ENCODE results near the gene PASK. TPM values are rescaled to one million over a fixed set of nuclear protein-coding genes. Genes with fewer than 3 reads are reported as not detected.

Gene PASK
- total RNA-seq, 2 experiments from 2014 or later: 26.8 to 84.3 TPM

GRCh38 chr2:241070811-241071676, 78.2 kb downstream of the PASK start:
- H3K9me3 ChIP-seq (ENCODE audit: low read length): no peaks in the 10 kb centered on the region
- intact Hi-C loops (cut with micrococcal nuclease; ENCODE audit: unreplicated experiment): no loop called here
- no peaks in the 10 kb centered on the region; the same call in 1 of the 2 replicates for H4K20me1 ChIP-seq (ENCODE audit: insufficient read depth, low read length)
- H2AFZ ChIP-seq (ENCODE audit: low read length): no peak overlapping the region
- no peak overlapping the region for H3K4me3 ChIP-seq (ENCODE audit: low read depth, low read length, poor library complexity, severe bottlenecking)
- no peak overlapping the region for H3K27ac ChIP-seq (ENCODE audit: low read depth, low read length, poor library complexity, severe bottlenecking)
- no peaks in the 10 kb centered on the region for H3K4me1 ChIP-seq (ENCODE audit: insufficient read depth, low read length, poor library complexity, severe bottlenecking)
- no peak for DNase-seq (ENCODE audit: low spot score)
- BruUV-seq (replicated peaks): no TSS peak
- no peak overlapping the region for H3K4me2 ChIP-seq (ENCODE audit: low read length)
- POLR2A ChIA-PET: no interaction called here
- no peaks in the 10 kb centered on the region for H3K9me2 ChIP-seq (ENCODE audit: insufficient read depth, low read length)
- H3K36me3 ChIP-seq (ENCODE audit: insufficient read depth, low read length): no peaks in the 10 kb centered on the region
- no peak for TF ChIP-seq EZH2phosphoT487 (IDR thresholded peaks at IDR 0.05; ENCODE audit: borderline replicate concordance, low read depth, low read length)
- TF ChIP-seq CTCF (conservative IDR thresholded peaks at IDR 0.05; ENCODE audit: low read length): no peak
- no peaks in the 10 kb centered on the region for H3K79me2 ChIP-seq (ENCODE audit: insufficient read depth, low read depth, low read length)
- CTCF ChIA-PET (ENCODE audit: unreplicated experiment): no interaction called here

DNA sequence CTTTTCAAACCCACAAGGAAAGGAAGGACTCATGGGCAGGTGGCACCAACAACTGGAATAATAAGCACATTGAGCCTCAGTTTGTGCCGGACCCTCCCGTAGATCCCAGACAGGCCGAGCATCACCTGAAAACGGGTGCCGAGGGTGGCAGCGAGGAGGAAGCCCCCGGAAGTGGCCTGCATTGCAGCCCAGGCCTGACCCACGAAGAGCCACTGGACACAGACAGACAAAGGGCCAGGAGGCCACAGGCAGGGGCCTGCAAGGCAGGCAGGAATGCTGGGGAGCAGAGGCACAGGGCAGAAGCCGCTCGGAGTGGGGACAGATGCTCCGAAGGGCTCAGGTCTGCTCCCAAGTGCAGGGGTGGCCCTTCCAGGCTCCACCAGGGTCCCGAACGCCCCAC, 78.9 kb downstream of the PASK start:
- Histone ChIP-seq H3K27ac (ENCODE audit: low read depth, low read length, poor library complexity, severe bottlenecking) (no peak overlapping the region), H3K9me2 (ENCODE audit: insufficient read depth, low read length) (no peaks in the 10 kb centered on the region), H4K20me1 (ENCODE audit: insufficient read depth, low read length) (no peaks in the 10 kb centered on the region; the same call in 1 of the 2 replicates), H3K36me3 (ENCODE audit: insufficient read depth, low read length) (no peaks in the 10 kb centered on the region), H3K4me1 (ENCODE audit: insufficient read depth, low read length, poor library complexity, severe bottlenecking) (no peaks in the 10 kb centered on the region), H3K79me2 (ENCODE audit: insufficient read depth, low read depth, low read length) (no peaks in the 10 kb centered on the region), H3K4me3 (ENCODE audit: low read depth, low read length, poor library complexity, severe bottlenecking) (no peak overlapping the region), H2AFZ (ENCODE audit: low read length) (no peak overlapping the region), H3K9me3 (ENCODE audit: low read length) (no peaks in the 10 kb centered on the region), H3K4me2 (ENCODE audit: low read length) (no peak overlapping the region)
- BruUV-seq (replicated peaks): no TSS peak
- no peak for TF ChIP-seq CTCF (conservative IDR thresholded peaks at IDR 0.05; ENCODE audit: low read length)
- TF ChIP-seq EZH2phosphoT487 (IDR thresholded peaks at IDR 0.05; ENCODE audit: borderline replicate concordance, low read depth, low read length): no peak
- ChIA-PET POLR2A (no interaction called here), CTCF (ENCODE audit: unreplicated experiment) (no interaction called here)
- intact Hi-C loops (cut with micrococcal nuclease; ENCODE audit: unreplicated experiment): no loop called here
- DNase-seq (ENCODE audit: low spot score): no peak

- no peak for TF ChIP-seq CTCF (conservative IDR thresholded peaks at IDR 0.05; ENCODE audit: low read length)
- no peak for TF ChIP-seq EZH2phosphoT487 (IDR thresholded peaks at IDR 0.05; ENCODE audit: borderline replicate concordance, low read depth, low read length)
- Histone ChIP-seq H3K27ac (ENCODE audit: low read depth, low read length, poor library complexity, severe bottlenecking) (no peak overlapping the region), H3K4me1 (ENCODE audit: insufficient read depth, low read length, poor library complexity, severe bottlenecking) (no peaks in the 10 kb centered on the region), H3K79me2 (ENCODE audit: insufficient read depth, low read depth, low read length) (no peaks in the 10 kb centered on the region), H3K4me2 (ENCODE audit: low read length) (no peak overlapping the region), H3K36me3 (ENCODE audit: insufficient read depth, low read length) (no peaks in the 10 kb centered on the region), H3K9me3 (ENCODE audit: low read length) (no peaks in the 10 kb centered on the region), H2AFZ (ENCODE audit: low read length) (no peak overlapping the region), H3K9me2 (ENCODE audit: insufficient read depth, low read length) (no peaks in the 10 kb centered on the region), H3K4me3 (ENCODE audit: low read depth, low read length, poor library complexity, severe bottlenecking) (no peak overlapping the region), H4K20me1 (ENCODE audit: insufficient read depth, low read length) (no peaks in the 10 kb centered on the region; the same call in 1 of the 2 replicates)
- intact Hi-C loops (cut with micrococcal nuclease; ENCODE audit: unreplicated experiment): no loop called here
- no peak for DNase-seq (ENCODE audit: low spot score)
- CTCF ChIA-PET (ENCODE audit: unreplicated experiment): no interaction called here
- POLR2A ChIA-PET: no interaction called here
- no TSS peak for BruUV-seq (replicated peaks)
Observed at GRCh38 chr2:241069821-241070281, 79.4 kb downstream of the PASK start.
